Measurements from ENCODE around the gene SIDT1. TPM values are rescaled to one million over a fixed set of nuclear protein-coding genes. Genes with fewer than 3 reads are reported as not detected.
A peak's percentile ranks its signal among the peaks of the same experiment; 100 is the strongest.

SIDT1 gene
- total and polyA plus RNA-seq, 2 donors (not counting 1 experiment from before 2014, with no cell fraction given) = 0.01 TPM; not detected in 1

- H3K27ac ChIP-seq (ENCODE audit: insufficient read depth, low read length) = no peak overlapping the region
- peak; percentile 36 to 63 for DNase-seq (ENCODE audit: low read depth in 2 of 2)
- no peaks in the 10 kb centered on the region for H3K79me2 ChIP-seq (ENCODE audit: control insufficient read depth, insufficient read depth, low read length)
Measured at GRCh38 chr3:113496924-113497323, 35.4 kb upstream of the SIDT1 start.

GRCh38 chr3:113498221-113499005 is 33.9 kb upstream of the SIDT1 start:
- no peaks in the 10 kb centered on the region for H4K20me1 ChIP-seq (ENCODE audit: control insufficient read depth, extremely low read depth, insufficient read depth, low read length)
- H3K4me1 ChIP-seq (ENCODE audit: control insufficient read depth, extremely low read depth, insufficient read depth, low read length) = no peaks in the 10 kb centered on the region
- no peaks in the 10 kb centered on the region for H3K79me2 ChIP-seq (ENCODE audit: control insufficient read depth, insufficient read depth, low read length)
- TF ChIP-seq CTCF (conservative IDR thresholded peaks at IDR 0.05 in 1 of 2, IDR thresholded peaks at IDR 0.05 in 1 of 2; ENCODE audit: low read depth in 1 of 2, low read length in 2 of 2) = no peak
- TF ChIP-seq EZH2 (IDR thresholded peaks at IDR 0.05; ENCODE audit: low read length, missing control alignments) = no peak
- H3K9ac ChIP-seq (ENCODE audit: insufficient read depth, low read length) = no peak overlapping the region
- no peaks in the 10 kb centered on the region for H3K27me3 ChIP-seq (ENCODE audit: control insufficient read depth, insufficient read depth, low read length)
- peak; percentile 58 to 91 for DNase-seq (ENCODE audit: low read depth in 2 of 2)
- H2AFZ ChIP-seq (ENCODE audit: low read length) = no peak overlapping the region
- H3K4me2 ChIP-seq (ENCODE audit: extremely low read depth, insufficient read depth, low read length) = no peak overlapping the region
- no peaks in the 10 kb centered on the region for H3K36me3 ChIP-seq (ENCODE audit: control insufficient read depth, insufficient read depth, low read length)
- no peak overlapping the region for H3K27ac ChIP-seq (ENCODE audit: insufficient read depth, low read length)
- no peaks in the 10 kb centered on the region for H3K9me3 ChIP-seq (ENCODE audit: control insufficient read depth, insufficient read depth, low read depth, low read length)
- no peak overlapping the region for H3K4me3 ChIP-seq (replicated peaks in 1 of 4; ENCODE audit: control extremely low read depth in 1 of 4, insufficient read depth in 1 of 4, low read depth in 3 of 4, low read length in 4 of 4)

More at GRCh38 chr3:113496924-113497323, 35.4 kb upstream of the SIDT1 start:
- H3K4me2 ChIP-seq (ENCODE audit: extremely low read depth, insufficient read depth, low read length) = no peak overlapping the region
- H2AFZ ChIP-seq (ENCODE audit: low read length) = no peak overlapping the region
- no peak overlapping the region for H3K9ac ChIP-seq (ENCODE audit: insufficient read depth, low read length)
- no peak for TF ChIP-seq CTCF (conservative IDR thresholded peaks at IDR 0.05 in 1 of 2, IDR thresholded peaks at IDR 0.05 in 1 of 2; ENCODE audit: low read depth in 1 of 2, low read length in 2 of 2)
- TF ChIP-seq EZH2 (IDR thresholded peaks at IDR 0.05; ENCODE audit: low read length, missing control alignments) = no peak
- H3K36me3 ChIP-seq (ENCODE audit: control insufficient read depth, insufficient read depth, low read length) = no peaks in the 10 kb centered on the region
- no peaks in the 10 kb centered on the region for H3K9me3 ChIP-seq (ENCODE audit: control insufficient read depth, insufficient read depth, low read depth, low read length)
- H3K4me1 ChIP-seq (ENCODE audit: control insufficient read depth, extremely low read depth, insufficient read depth, low read length) = no peaks in the 10 kb centered on the region
- H3K4me3 ChIP-seq (replicated peaks in 1 of 4; ENCODE audit: control extremely low read depth in 1 of 4, insufficient read depth in 1 of 4, low read depth in 3 of 4, low read length in 4 of 4) = no peak overlapping the region
- H4K20me1 ChIP-seq (ENCODE audit: control insufficient read depth, extremely low read depth, insufficient read depth, low read length) = no peaks in the 10 kb centered on the region
- no peaks in the 10 kb centered on the region for H3K27me3 ChIP-seq (ENCODE audit: control insufficient read depth, insufficient read depth, low read length)

GRCh38 chr3:113499081-113499480 is 33.3 kb upstream of the SIDT1 start:
- H4K20me1 ChIP-seq (ENCODE audit: control insufficient read depth, extremely low read depth, insufficient read depth, low read length) = no peaks in the 10 kb centered on the region
- no peak overlapping the region for H3K4me2 ChIP-seq (ENCODE audit: extremely low read depth, insufficient read depth, low read length)
- no peaks in the 10 kb centered on the region for H3K36me3 ChIP-seq (ENCODE audit: control insufficient read depth, insufficient read depth, low read length)
- no peaks in the 10 kb centered on the region for H3K4me1 ChIP-seq (ENCODE audit: control insufficient read depth, extremely low read depth, insufficient read depth, low read length)
- DNase-seq (ENCODE audit: low read depth in 2 of 2) = peak in 1 of 2 donors; percentile 72
- no peak overlapping the region for H3K4me3 ChIP-seq (replicated peaks in 1 of 4; ENCODE audit: control extremely low read depth in 1 of 4, insufficient read depth in 1 of 4, low read depth in 3 of 4, low read length in 4 of 4)
- no peak overlapping the region for H3K9ac ChIP-seq (ENCODE audit: insufficient read depth, low read length)
- H3K79me2 ChIP-seq (ENCODE audit: control insufficient read depth, insufficient read depth, low read length) = no peaks in the 10 kb centered on the region
- H3K27ac ChIP-seq (ENCODE audit: insufficient read depth, low read length) = no peak overlapping the region
- TF ChIP-seq CTCF (conservative IDR thresholded peaks at IDR 0.05 in 1 of 2, IDR thresholded peaks at IDR 0.05 in 1 of 2; ENCODE audit: low read depth in 1 of 2, low read length in 2 of 2) (no peak), EZH2 (IDR thresholded peaks at IDR 0.05; ENCODE audit: low read length, missing control alignments) (no peak)
- H3K27me3 ChIP-seq (ENCODE audit: control insufficient read depth, insufficient read depth, low read length) = no peaks in the 10 kb centered on the region
- H3K9me3 ChIP-seq (ENCODE audit: control insufficient read depth, insufficient read depth, low read depth, low read length) = no peaks in the 10 kb centered on the region
- no peak overlapping the region for H2AFZ ChIP-seq (ENCODE audit: low read length)

Measured in fibroblast of lung (primary cell).